Ascending aorta (tissue), 2 donors: ENCODE data around the gene EDIL3. TPM values are rescaled to one million over a fixed set of nuclear protein-coding genes. Genes with fewer than 3 reads are reported as not detected.

Experiments used
- DNase-seq, 2 donors: peaks; one replicate each; pipeline ENCODE4 v3.0.0-alpha.2; 2019; ENCODE audit warnings: low spot score in 2 of 2
- H3K27ac ChIP-seq, 2 donors: fragments of 200-600 bp; sonication (generic); one replicate each; pipeline ENCODE4 v1.5.1; 2016 to 2017; ENCODE audit warnings: mild to moderate bottlenecking in 1 of 2
- H3K27me3 ChIP-seq: fragments of 200-600 bp; sonication (generic); one replicate; pipeline ENCODE4 v1.5.1; 2017
- H3K36me3 ChIP-seq, 2 donors: fragments of 200-600 bp; sonication (generic); one replicate each; pipeline ENCODE4 v1.5.1; 2016
- H3K4me1 ChIP-seq, 2 donors: fragments of 200-600 bp; sonication (generic); one replicate each; pipeline ENCODE4 v1.5.1; 2016 to 2017; ENCODE audit warnings: mild to moderate bottlenecking in 1 of 2
- H3K4me3 ChIP-seq, 2 donors: fragments of 200-600 bp; sonication (generic); one replicate each; pipeline ENCODE4 v1.5.1; 2016 to 2017; ENCODE audit warnings: mild to moderate bottlenecking in 1 of 2
- H3K9me3 ChIP-seq, 2 donors: fragments of 200-600 bp; sonication (generic); one replicate each; pipeline ENCODE4 v1.5.1; 2016
- CTCF ChIP-seq, 3 experiments: fragments of 200-600 bp in 2 of 3; fragments of 450-650 bp in 1 of 3; sonication (generic) in 2 of 3; IDR thresholded peaks; one replicate each; pipeline ENCODE4 v1.5.1; 2016 to 2019; ENCODE audit warnings: antibody characterized with exemption in 3 of 3, mild to moderate bottlenecking in 1 of 3, moderate library complexity in 1 of 3
- intact Hi-C: fragments of 100-400 bp; cut with DNase I; formaldehyde crosslinking; loops from one replicate; pipeline ENCODE4 v1.15.1; 2023
- total RNA-seq: library from RNA; depleted of rRNA; stranded (reverse); fragments of >200 nt; gene quantifications from one replicate; pipeline ENCODE4 v1.1.0, GENCODE V29; 2016

EDIL3 gene
- total RNA-seq, 1 donor from 2014 or later: 68.1 TPM

- Histone ChIP-seq H3K4me1 (peaks cover 0 to 3% of the 10 kb centered on the region in 2 donors), H3K4me3 (no peak overlapping the region), H3K36me3 (no peaks in the 10 kb centered on the region), H3K27ac (no peak overlapping the region), H3K9me3 (no peaks in the 10 kb centered on the region), H3K27me3 (no peaks in the 10 kb centered on the region)
- DNase-seq: no peak
- TF ChIP-seq CTCF (IDR thresholded peaks at IDR 0.05): no peak
- intact Hi-C loops: loop anchor here (10.0 kb wide), 1 partner anchor 329 kb away; no protein-coding TSS in a partner anchor
Measured at GRCh38 chr5:84253946-84254345, 130.7 kb downstream of the EDIL3 start.

DNA sequence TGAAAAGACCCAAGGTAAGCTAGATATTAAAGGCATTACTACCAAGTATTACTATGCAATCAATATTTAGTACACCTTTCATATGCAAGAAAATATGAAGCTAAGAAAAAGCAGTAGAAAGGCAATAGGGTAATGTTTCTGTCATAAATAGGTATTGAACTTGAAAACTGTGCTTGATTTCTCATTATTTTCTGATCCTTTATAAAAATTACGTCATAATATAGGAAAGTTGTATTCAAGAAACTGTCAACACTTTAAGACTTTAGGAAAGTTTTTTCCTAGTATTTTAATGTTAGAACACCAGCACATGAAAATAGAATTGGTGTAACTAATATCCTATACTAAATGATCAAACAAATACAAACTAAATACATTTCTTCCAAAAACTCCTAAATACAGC is 133.2 kb downstream of the EDIL3 start:
- Histone ChIP-seq H3K36me3 (no peaks in the 10 kb centered on the region), H3K9me3 (no peaks in the 10 kb centered on the region), H3K4me3 (no peak overlapping the region), H3K4me1 (peaks cover 0 to 3% of the 10 kb centered on the region in 2 donors), H3K27ac (no peak overlapping the region), H3K27me3 (no peaks in the 10 kb centered on the region)
- DNase-seq: no peak
- intact Hi-C loops: loop anchor here (10.0 kb wide), 1 partner anchor 327 kb away; no protein-coding TSS in a partner anchor
- TF ChIP-seq CTCF (IDR thresholded peaks at IDR 0.05): no peak

DNA sequence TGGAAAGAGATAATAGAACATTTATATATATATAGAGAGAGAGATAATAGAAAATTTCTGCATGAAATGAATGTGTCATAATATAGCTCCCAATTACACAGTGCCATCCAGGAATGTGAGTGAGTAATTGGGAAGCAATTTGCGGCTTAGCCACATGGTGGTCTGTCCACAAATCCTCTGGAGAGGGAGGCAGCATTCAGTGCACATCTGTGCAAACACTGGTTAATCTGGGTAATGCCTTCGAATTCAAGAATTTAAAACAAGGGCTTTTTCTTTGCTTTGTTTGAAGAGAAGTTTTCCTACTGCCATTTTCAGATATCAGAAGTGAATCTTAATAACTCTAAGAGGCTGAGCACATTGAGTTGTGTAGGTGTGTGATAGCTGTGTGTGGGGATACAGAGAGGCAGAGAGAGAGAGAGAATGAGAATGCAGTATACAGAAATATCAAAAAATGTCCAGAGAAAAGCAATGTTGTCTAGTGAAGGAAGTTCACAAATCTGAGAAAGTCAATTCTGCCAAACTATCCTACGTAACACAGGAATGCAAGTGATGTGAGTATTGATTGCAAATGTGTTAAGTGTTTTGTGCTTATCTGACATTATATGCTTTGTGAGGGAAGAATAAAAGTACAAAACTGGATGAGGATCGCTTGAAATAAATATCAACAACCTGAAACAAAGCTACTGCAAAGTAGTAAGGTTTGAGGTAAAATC is 134.6 kb downstream of the EDIL3 start:
- peaks cover 0 to under 1% of the 10 kb centered on the region in 2 donors for H3K4me1 ChIP-seq
- no peaks in the 10 kb centered on the region for H3K27me3 ChIP-seq
- H3K36me3 ChIP-seq: no peaks in the 10 kb centered on the region
- H3K4me3 ChIP-seq: no peak overlapping the region
- no peak overlapping the region for H3K27ac ChIP-seq
- intact Hi-C loops: loop anchor here (10.0 kb wide), 1 partner anchor 325 kb away; no protein-coding TSS in a partner anchor
- no peak for DNase-seq
- TF ChIP-seq CTCF (IDR thresholded peaks at IDR 0.05): no peak
- no peaks in the 10 kb centered on the region for H3K9me3 ChIP-seq

DNA sequence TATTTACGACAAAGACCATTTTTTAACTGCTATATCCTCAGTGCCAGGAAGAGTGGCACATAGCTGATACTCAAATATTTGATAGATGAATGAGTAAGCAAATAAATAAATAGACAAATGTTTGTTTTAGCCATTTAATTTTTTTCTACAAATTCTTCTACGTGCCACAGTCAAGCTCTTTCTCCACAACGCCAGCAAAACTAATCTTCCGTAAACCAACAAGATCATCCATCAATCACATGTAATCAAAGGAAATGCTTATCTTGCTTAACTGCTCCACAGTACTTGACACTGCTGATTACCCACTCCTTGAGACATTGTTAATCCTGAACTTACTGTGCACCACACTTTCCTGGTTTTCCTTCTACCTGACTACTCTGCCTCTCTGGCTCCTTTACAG is 136.7 kb downstream of the EDIL3 start:
- intact Hi-C loops: no loop called here
- Histone ChIP-seq H3K4me3 (no peak overlapping the region), H3K36me3 (no peaks in the 10 kb centered on the region), H3K27ac (no peak overlapping the region), H3K9me3 (no peaks in the 10 kb centered on the region), H3K4me1 (no peaks in the 10 kb centered on the region), H3K27me3 (no peaks in the 10 kb centered on the region)
- no peak for TF ChIP-seq CTCF (IDR thresholded peaks at IDR 0.05)
- no peak for DNase-seq

- Histone ChIP-seq H3K4me1 (no peaks in the 10 kb centered on the region), H3K4me3 (no peak overlapping the region), H3K9me3 (no peaks in the 10 kb centered on the region), H3K36me3 (no peaks in the 10 kb centered on the region), H3K27me3 (no peaks in the 10 kb centered on the region), H3K27ac (no peak overlapping the region)
- intact Hi-C loops: no loop called here
- TF ChIP-seq CTCF (IDR thresholded peaks at IDR 0.05): no peak
- peak in 1 of 2 donors; percentile 65 for DNase-seq
Measured at GRCh38 chr5:84242286-84242685, 142.4 kb downstream of the EDIL3 start.
